Right cardiac atrium (tissue), 5 donors: ENCODE results near the gene DEXI. TPM values are rescaled to one million over a fixed set of nuclear protein-coding genes. Genes with fewer than 3 reads are reported as not detected.

Source experiments
- ATAC-seq, 2 donors: fragments of 200-7000 bp; cut with Tn5 transposase; one replicate each; pipeline versions ENCODE4 v1.8.0 to v1.9.1; 2020; ENCODE audit warnings: moderate library complexity in 2 of 2, mild to moderate bottlenecking in 1 of 2
- DNase-seq, 3 donors: peaks; one replicate each; pipeline ENCODE4 v3.0.0-alpha.2; 2020
- H3K27ac ChIP-seq: one replicate; pipeline ENCODE4 v1.5.1; 2013; ENCODE audit warnings: mild to moderate bottlenecking, low read length, control low read depth, moderate library complexity
- H3K27me3 ChIP-seq: one replicate; pipeline ENCODE4 v1.6.1; 2013; ENCODE audit not compliant: control insufficient read depth, insufficient read depth
- H3K4me1 ChIP-seq: one replicate; pipeline ENCODE4 v1.6.1; 2013; ENCODE audit warnings: low read length; ENCODE audit not compliant: control insufficient read depth, insufficient read depth
- H3K4me3 ChIP-seq: one replicate; pipeline ENCODE4 v1.5.1; 2013; ENCODE audit warnings: low read length, control low read depth
- H3K9me3 ChIP-seq: one replicate; pipeline ENCODE4 v1.6.1; 2013; ENCODE audit warnings: low read length; ENCODE audit not compliant: control insufficient read depth
- WGBS: extraction: QIAGEN DNeasy Blood & Tissue Kit; methylation state at CpG from one replicate; pipeline ENCODE4 v1.1.7; 2013; 5-methylcytosine and 5-hydroxymethylcytosine counted together
- intact Hi-C, 4 donors: fragments of 100-400 bp; cut with DNase I; formaldehyde crosslinking; loops; one replicate each; pipeline versions ENCODE4 v1.11.0 to v1.14.0; 2022 to 2023
- long read RNA-seq, 4 donors: library from polyadenylated mRNA; unstranded; transcript quantifications; one replicate each; pipeline ENCODE4 v2.0.0, GENCODE V29; 2020 to 2021
- polyA plus RNA-seq: library from polyadenylated mRNA; stranded (reverse); fragments of 200-250 nt; gene quantifications from one replicate; pipeline ENCODE4 v1.2.3, GENCODE V29; 2013
- total RNA-seq, 4 donors: library from RNA; stranded (reverse); fragmentation: NEBNext Ultra II Directional; extraction: Animal tissue kit (Norgen Biotek cat#: 25700); gene quantifications; one replicate each; pipeline ENCODE4 v1.2.1, GENCODE V29; 2021
- donor health status: healthy with polysubstance abuse.
- donor health status: DM: no; HTN: yes; CAD: no.
- donor health status: DM: no; HTN: no; CAD: no.
- donor health status: DM: no; HTN: yes; CAD: no; lungs with severe emphysema.
- donor health status: DM: yes; HTN: yes; CAD: no.

DEXI gene
- total RNA-seq: 100 to 1,000 TPM in 2 of 4 donors, 10 to 100 TPM in 2; 82.2 to 126 (median 101) TPM
- polyA plus RNA-seq: 127 TPM
- long read RNA-seq, donor 1, full-length matches to known transcripts: 264 of 267 reads
- long read RNA-seq, donor 1, partial matches to known transcripts: 0 of 267 reads
- long read RNA-seq, donor 1, other reads (novel, unspliced or antisense): 3 of 267 reads
- long read RNA-seq, donor 2, full-length matches to known transcripts: 197 of 201 reads
- long read RNA-seq, donor 2, partial matches to known transcripts: 1 of 201 reads
- long read RNA-seq, donor 2, other reads (novel, unspliced or antisense): 3 of 201 reads
- long read RNA-seq, donor 3, full-length matches to known transcripts: 101 of 102 reads
- long read RNA-seq, donor 3, partial matches to known transcripts: 0 of 102 reads
- long read RNA-seq, donor 3, other reads (novel, unspliced or antisense): 1 of 102 reads
- long read RNA-seq, donor 4, full-length matches to known transcripts: 131 of 133 reads
- long read RNA-seq, donor 4, partial matches to known transcripts: 0 of 133 reads
- long read RNA-seq, donor 4, other reads (novel, unspliced or antisense): 2 of 133 reads

- intact Hi-C loops: no loop called here
Measured at GRCh38 chr16:10942352-10943063, at the start of gene DEXI. DEXI (minus strand) TSS chr16:10942468; CDS start chr16:10942005, 463 bp downstream.

DNA sequence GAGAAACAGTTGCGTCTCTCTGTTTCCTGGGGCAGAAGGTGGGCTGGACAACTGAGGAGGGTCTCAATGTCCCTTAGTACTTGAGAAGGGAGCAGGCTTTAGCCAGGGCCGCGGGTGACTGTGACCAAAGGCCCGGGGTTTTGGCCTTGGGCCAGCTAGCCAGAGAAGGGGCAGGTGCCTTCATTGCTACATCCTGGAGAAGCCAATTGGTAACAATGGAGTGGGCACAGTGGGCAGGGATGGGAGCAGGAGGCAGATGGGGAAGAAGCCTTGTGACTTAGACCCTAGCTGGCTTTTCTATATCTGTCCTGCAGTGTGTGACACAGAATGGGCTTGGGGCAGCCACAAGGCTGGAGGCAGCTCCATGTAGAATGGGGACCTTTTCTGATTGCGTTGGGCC, 48.1 kb upstream of the DEXI start:
- no peaks in the 10 kb centered on the region for H3K9me3 ChIP-seq
- 91% methylated on average over 5 of the region's 5 CpGs for WGBS
- H3K27ac ChIP-seq: no peak overlapping the region
- no peaks in the 10 kb centered on the region for H3K27me3 ChIP-seq
- ATAC-seq (no peak), DNase-seq (no peak)
- H3K4me1 ChIP-seq: no peaks in the 10 kb centered on the region
- H3K4me3 ChIP-seq: no peak overlapping the region
- intact Hi-C loops: no loop called here

More at GRCh38 chr16:10942352-10943063, at the start of gene DEXI:
- no peaks in the 10 kb centered on the region for H3K9me3 ChIP-seq
- 5% methylated on average over 55 of the region's 55 CpGs for WGBS
- DNase-seq (peak; percentile 95 to 99 (median 98)), ATAC-seq (peak; percentile 76 to 81)
- peaks cover 19% of the 10 kb centered on the region for H3K4me1 ChIP-seq
- H3K27me3 ChIP-seq: no peaks in the 10 kb centered on the region
- H3K27ac ChIP-seq: peak within 1 kb of the TSS; percentile 89
- H3K4me3 ChIP-seq: peak within 1 kb of the TSS; percentile 65

GRCh38 chr16:10989559-10989958, 47.3 kb upstream of the DEXI start:
- DNase-seq: no peak
- no peak for ATAC-seq
- H3K27ac ChIP-seq: no peak overlapping the region
- 73% methylated on average over 6 of the region's 6 CpGs for WGBS
- no peaks in the 10 kb centered on the region for H3K27me3 ChIP-seq
- no peaks in the 10 kb centered on the region for H3K9me3 ChIP-seq
- H3K4me1 ChIP-seq: no peaks in the 10 kb centered on the region
- intact Hi-C loops: no loop called here
- H3K4me3 ChIP-seq: no peak overlapping the region

DNA sequence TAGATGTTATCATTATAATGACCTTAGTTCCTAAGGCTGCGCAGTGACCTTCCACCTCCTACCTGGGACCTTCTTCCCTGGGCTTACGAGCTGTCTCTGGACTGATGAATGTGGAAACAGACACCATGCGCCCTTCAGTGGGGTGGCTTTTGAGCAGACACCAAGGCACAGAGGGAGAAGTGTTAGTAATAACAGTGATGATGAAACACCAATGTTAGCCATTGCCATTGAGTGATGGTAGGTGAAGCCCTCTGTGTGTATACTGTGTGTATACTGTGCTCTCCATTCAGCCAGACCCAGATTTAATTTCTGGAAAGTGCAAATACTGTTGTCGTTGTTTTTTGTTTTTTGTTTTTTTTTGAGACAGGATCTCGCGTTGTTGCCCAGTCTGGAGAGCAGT, 46.6 kb upstream of the DEXI start:
- intact Hi-C loops: no loop called here
- no peak overlapping the region for H3K4me3 ChIP-seq
- 80% methylated on average over 6 of the region's 6 CpGs for WGBS
- H3K27ac ChIP-seq: no peak overlapping the region
- no peaks in the 10 kb centered on the region for H3K9me3 ChIP-seq
- ATAC-seq (no peak), DNase-seq (no peak)
- H3K27me3 ChIP-seq: no peaks in the 10 kb centered on the region
- no peaks in the 10 kb centered on the region for H3K4me1 ChIP-seq

GRCh38 chr16:10988164-10988803, 46.0 kb upstream of the DEXI start:
- intact Hi-C loops: no loop called here
- no peak overlapping the region for H3K27ac ChIP-seq
- no peaks in the 10 kb centered on the region for H3K4me1 ChIP-seq
- no peak for ATAC-seq
- H3K9me3 ChIP-seq: no peaks in the 10 kb centered on the region
- DNase-seq: no peak
- WGBS: 77% methylated on average over 7 of the region's 7 CpGs
- no peaks in the 10 kb centered on the region for H3K27me3 ChIP-seq
- no peak overlapping the region for H3K4me3 ChIP-seq

DNA sequence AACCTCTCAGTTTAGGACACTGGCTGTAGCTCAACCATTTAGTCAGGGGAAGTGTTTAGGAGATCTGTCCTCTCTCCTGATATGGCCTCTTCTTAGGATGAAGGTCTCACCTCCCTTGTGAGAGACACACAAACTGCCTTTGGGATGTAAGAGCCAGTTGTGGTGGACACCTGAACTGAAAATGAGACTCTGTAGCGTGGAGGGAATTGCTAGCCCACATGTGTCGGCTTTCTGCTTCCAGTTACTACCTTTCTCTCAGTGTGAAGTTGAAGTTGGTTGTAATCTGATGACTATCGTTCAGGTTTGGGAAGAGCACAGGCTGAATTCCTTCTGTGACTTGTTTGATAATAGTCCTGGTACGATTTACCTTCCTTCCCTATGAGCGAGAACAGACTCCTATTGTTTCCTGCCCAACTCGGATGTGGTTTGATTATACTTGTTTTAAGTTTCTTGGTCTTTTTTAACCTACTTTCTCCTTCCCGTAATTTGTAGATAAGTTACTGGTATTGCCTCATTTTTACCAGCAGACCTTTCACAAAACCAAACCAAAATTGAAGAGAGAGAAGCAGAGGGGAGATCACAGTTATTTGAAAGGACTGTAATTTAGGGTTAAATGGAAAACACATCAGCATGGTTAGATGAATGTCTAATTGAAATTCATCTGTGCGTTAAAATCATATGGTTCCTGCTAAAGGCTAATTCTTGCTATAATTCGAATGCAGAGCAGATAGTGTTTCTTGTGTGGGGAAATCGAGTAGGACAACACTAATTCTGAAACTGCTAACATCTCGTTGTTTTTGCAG, 45.3 kb upstream of the DEXI start:
- no peaks in the 10 kb centered on the region for H3K9me3 ChIP-seq
- no peaks in the 10 kb centered on the region for H3K4me1 ChIP-seq
- DNase-seq (no peak), ATAC-seq (no peak)
- no peak overlapping the region for H3K27ac ChIP-seq
- intact Hi-C loops: no loop called here
- 85% methylated on average over 11 of the region's 11 CpGs for whole genome bisulfite sequencing
- no peak overlapping the region for H3K4me3 ChIP-seq
- H3K27me3 ChIP-seq: no peaks in the 10 kb centered on the region

- Histone ChIP-seq H3K27ac (no peak overlapping the region), H3K27me3 (no peaks in the 10 kb centered on the region), H3K4me3 (no peak overlapping the region), H3K4me1 (no peaks in the 10 kb centered on the region), H3K9me3 (no peaks in the 10 kb centered on the region)
- intact Hi-C loops: no loop called here
- DNase-seq (no peak), ATAC-seq (no peak)
- WGBS: 78% methylated on average over 6 of the region's 6 CpGs
Measured at GRCh38 chr16:10984509-10984908, 42.2 kb upstream of the DEXI start.

GRCh38 chr16:10983159-10983558, 40.9 kb upstream of the DEXI start:
- Histone ChIP-seq H3K4me1 (no peaks in the 10 kb centered on the region), H3K9me3 (no peaks in the 10 kb centered on the region), H3K27ac (no peak overlapping the region), H3K4me3 (no peak overlapping the region), H3K27me3 (no peaks in the 10 kb centered on the region)
- intact Hi-C loops: no loop called here
- ATAC-seq (no peak), DNase-seq (no peak)
- WGBS: 92% methylated on average over 8 of the region's 8 CpGs

- H3K9me3 ChIP-seq: no peaks in the 10 kb centered on the region
- ATAC-seq (peak; percentile 67 to 71), DNase-seq (peak in 2 of 3 donors; percentile 32 to 68)
- intact Hi-C loops: no loop called here
- 58% methylated on average over 15 of the region's 15 CpGs for WGBS
- H3K27me3 ChIP-seq: no peaks in the 10 kb centered on the region
- H3K27ac ChIP-seq: no peak overlapping the region
- no peak overlapping the region for H3K4me3 ChIP-seq
- no peaks in the 10 kb centered on the region for H3K4me1 ChIP-seq
Measured at GRCh38 chr16:10982465-10983150, 40.3 kb upstream of the DEXI start.

GRCh38 chr16:10981697-10982216, 39.5 kb upstream of the DEXI start:
- Histone ChIP-seq H3K27me3 (no peaks in the 10 kb centered on the region), H3K27ac (no peak overlapping the region), H3K4me1 (no peaks in the 10 kb centered on the region), H3K9me3 (no peaks in the 10 kb centered on the region), H3K4me3 (no peak overlapping the region)
- DNase-seq (no peak), ATAC-seq (peak; percentile 23 to 38)
- WGBS: 92% methylated on average over 4 of the region's 4 CpGs
- intact Hi-C loops: no loop called here
